ENCODE results near the gene ANKZF1.

DNA sequence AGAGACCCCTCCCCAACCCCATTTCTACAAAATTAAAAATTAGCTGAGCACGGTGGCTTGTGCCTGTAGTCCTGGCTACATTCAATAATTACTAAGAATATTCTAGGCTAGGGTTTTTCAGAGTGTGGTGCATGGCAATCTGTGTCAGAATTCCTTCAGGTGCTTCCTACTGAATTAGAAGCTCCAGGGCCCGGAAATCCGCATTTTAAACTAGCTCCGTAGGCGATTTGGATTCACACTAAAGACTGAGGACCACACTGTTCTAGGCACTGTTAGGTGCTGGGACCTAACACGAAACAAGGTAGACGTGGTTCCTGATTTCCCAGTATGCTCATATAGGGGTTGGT, 23.7 kb upstream of the ANKZF1 start:
- TF ChIP-seq, protein P1, sequence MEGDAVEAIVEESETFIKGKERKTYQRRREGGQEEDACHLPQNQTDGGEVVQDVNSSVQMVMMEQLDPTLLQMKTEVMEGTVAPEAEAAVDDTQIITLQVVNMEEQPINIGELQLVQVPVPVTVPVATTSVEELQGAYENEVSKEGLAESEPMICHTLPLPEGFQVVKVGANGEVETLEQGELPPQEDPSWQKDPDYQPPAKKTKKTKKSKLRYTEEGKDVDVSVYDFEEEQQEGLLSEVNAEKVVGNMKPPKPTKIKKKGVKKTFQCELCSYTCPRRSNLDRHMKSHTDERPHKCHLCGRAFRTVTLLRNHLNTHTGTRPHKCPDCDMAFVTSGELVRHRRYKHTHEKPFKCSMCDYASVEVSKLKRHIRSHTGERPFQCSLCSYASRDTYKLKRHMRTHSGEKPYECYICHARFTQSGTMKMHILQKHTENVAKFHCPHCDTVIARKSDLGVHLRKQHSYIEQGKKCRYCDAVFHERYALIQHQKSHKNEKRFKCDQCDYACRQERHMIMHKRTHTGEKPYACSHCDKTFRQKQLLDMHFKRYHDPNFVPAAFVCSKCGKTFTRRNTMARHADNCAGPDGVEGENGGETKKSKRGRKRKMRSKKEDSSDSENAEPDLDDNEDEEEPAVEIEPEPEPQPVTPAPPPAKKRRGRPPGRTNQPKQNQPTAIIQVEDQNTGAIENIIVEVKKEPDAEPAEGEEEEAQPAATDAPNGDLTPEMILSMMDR (IDR thresholded peaks at IDR 0.05): no peak
- no peak for TF ChIP-seq EZH2phosphoT487 (IDR thresholded peaks at IDR 0.05)
